Stimulated activated CD4-positive, alpha-beta T cell treated with anti-CD3 and anti-CD28 coated beads, Interleukin-4, amount 100 ng/mL, for 4 hours (primary cell): ENCODE data around the gene CPSF4.

Experiments used
- DNase-seq, 2 experiments: peaks; one replicate each; pipeline ENCODE4 v3.0.0-alpha.2; 2020

Gene CPSF4

GRCh38 chr7:99438573-99439480 is at the start of gene CPSF4, which contains the start of gene PTCD1:
CPSF4 (plus strand) TSS chr7:99438943; CDS start chr7:99439083, 140 bp downstream.
PTCD1 (minus strand) TSS chr7:99438798; CDS start chr7:99435242, 3,556 bp downstream.
- peak; percentile 91 to 93 for DNase-seq

- DNase-seq = no peak
Observed at GRCh38 chr7:99389772-99390171, 49.0 kb upstream of the CPSF4 start.

- no peak for DNase-seq
Observed at GRCh38 chr7:99390941-99391602, 47.7 kb upstream of the CPSF4 start.

GRCh38 chr7:99392046-99392445 is 46.7 kb upstream of the CPSF4 start:
- DNase-seq = no peak

- DNase-seq = peak; percentile 73 to 81
Observed at GRCh38 chr7:99392659-99393354, 45.9 kb upstream of the CPSF4 start.

- DNase-seq = no peak
Observed at GRCh38 chr7:99393355-99394187, 45.2 kb upstream of the CPSF4 start.

- no peak for DNase-seq
Observed at GRCh38 chr7:99394188-99394502, 44.6 kb upstream of the CPSF4 start.

- DNase-seq = no peak
Observed at GRCh38 chr7:99395616-99396327, 43.0 kb upstream of the CPSF4 start.

GRCh38 chr7:99396418-99397296 is 42.1 kb upstream of the CPSF4 start:
- DNase-seq = no peak

GRCh38 chr7:99397297-99397983 is 41.3 kb upstream of the CPSF4 start:
- DNase-seq = no peak

- no peak for DNase-seq
Observed at GRCh38 chr7:99398891-99399445, 39.8 kb upstream of the CPSF4 start.

GRCh38 chr7:99399597-99399996 is 39.1 kb upstream of the CPSF4 start:
- DNase-seq = no peak

GRCh38 chr7:99402854-99403253 is 35.9 kb upstream of the CPSF4 start:
- DNase-seq = no peak

GRCh38 chr7:99403764-99404163 is 35.0 kb upstream of the CPSF4 start:
- no peak for DNase-seq

- DNase-seq = no peak
Observed at GRCh38 chr7:99404235-99404976, 34.3 kb upstream of the CPSF4 start.

GRCh38 chr7:99404977-99405320 is 33.8 kb upstream of the CPSF4 start:
- no peak for DNase-seq

GRCh38 chr7:99406557-99406956 is 32.2 kb upstream of the CPSF4 start:
- no peak for DNase-seq

GRCh38 chr7:99407872-99408378 is 30.8 kb upstream of the CPSF4 start:
- DNase-seq = peak; percentile 30 to 53
